ENCODE results near the gene TPD52L1.
"Not testable (repeated sequence)": the region's sequence is repeated elsewhere in the genome, so short reads cannot be mapped to it uniquely, and the experiment has no call there.

The TPD52L1 gene

DNA sequence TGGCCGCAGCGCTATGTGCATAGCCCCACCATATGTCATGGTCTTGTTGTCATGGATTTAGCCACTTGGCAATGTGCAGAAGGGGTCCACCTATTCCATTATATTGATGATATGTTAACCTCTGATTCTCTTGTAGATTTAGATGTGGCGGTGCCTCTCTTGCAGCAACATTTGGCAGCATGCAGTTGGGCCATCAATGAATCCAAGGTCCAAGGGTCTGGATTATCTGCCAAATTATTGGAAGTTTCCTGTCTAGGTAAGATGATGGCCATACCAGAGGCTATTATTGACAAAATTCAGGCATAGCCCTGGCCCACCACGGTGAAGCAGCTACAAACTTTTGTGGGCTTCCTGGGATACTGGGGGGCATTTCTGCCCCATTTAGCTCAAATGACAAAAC lies 116.8 kb downstream of the TPD52L1 start:
- no peak for DNase-seq (ENCODE audit: low read depth)

DNA sequence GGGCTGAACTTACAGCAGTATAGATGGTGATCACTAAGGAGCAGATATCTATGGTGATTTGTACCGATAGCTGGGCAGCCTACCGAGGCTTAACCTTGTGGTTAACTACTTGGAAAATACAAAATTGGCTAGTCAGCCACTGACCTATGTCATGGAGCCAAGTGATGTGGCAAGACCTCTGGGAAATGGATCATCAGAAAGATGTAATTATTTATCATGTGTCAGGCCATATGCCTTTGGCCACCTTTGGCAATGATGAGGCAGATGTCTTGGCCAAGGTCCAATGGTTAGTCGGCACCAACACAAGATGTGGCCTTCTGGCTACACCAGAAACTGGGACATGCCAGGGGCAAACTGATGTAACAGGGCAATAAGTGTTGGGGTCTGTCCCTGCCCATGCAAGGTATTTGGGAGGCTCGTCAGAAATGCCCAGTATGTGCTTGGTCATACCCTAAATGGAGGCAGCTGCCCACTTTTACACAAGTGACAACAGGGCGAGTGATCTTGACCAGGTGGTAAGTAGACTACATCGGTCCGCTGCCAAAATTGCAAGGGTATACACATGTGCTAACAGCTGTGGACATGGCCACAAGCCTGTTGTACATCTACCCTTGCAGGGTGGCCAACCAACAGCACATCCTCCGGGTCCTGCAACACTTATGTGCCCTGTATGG lies 118.0 kb downstream of the TPD52L1 start:
- no peak for DNase-seq (ENCODE audit: low read depth)

DNA sequence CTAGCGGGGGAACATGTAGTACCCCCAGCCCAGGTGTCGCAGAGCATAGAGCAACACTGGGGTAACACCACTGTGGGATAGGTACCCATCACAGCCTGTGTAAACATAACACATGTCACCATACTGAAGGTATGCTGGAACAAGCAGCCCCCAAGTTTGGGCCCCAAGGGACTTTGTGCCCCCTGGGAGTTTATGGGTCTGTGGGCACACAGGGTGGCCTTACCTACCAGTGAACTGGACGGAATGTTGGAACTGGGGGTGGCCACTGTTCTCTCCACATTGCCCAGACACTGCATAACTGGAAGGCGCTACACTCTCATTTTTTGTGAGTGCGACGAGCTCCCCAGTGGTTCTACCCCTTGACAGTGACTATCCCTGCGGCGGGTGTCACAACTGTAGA lies 119.7 kb downstream of the TPD52L1 start:
- DNase-seq (ENCODE audit: low read depth): no peak

DNA sequence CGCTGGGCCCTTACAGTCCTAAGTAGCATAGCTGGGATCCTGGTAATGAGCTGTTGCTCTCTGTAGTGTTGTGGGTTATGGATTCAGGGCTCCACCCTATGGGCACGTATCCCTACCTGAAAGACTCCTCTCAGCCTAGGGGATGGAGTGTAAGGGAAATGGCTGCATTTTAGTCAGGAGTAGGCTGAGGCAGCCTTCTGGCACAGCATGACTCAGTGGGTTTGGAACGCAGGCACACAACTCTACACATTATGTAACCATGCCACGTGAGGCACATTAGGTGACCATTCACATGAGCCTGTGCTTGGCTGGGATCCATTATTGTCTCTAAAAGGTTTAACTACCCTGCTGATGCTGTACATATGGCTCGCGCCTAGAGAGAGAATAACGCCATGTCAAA lies 120.4 kb downstream of the TPD52L1 start:
- no peak for DNase-seq (ENCODE audit: low read depth)

DNA sequence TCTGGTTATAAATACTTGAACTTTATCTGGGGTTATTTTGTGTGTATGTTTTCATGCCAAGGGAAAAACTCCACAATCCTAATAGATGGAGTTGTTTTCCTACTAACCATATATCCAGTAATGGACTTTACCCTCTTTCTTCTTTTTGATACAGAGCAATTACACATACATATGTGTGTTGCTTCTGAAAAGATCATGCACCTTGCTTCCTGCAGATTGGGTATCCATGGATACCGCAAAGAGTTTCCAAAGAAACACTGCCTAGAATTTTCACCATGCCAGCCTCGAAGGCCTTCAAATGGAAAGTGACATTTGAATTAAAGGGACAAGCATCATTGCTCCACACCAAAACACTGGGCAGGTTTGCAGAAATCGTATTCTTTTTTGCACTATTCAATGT lies 121.4 kb downstream of the TPD52L1 start:
- DNase-seq (ENCODE audit: low read depth): no peak

DNA sequence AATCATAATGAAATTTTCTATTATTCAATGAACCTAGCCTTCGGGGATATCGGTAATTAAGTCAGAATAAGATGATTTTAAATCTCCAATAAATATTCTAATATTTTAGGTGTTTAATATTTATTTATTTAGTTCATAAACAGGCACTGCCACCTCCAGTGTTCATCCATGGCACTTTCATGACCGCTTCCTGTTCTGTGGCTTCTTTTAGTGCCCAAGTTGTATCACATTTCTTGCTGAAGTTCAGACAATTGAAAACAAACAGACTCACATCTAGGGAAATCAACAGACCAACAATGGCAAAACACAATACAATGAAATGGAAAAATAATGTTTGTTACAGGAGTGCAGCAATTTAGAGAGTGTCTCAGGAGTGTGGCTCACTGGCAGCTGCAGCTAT lies 122.2 kb downstream of the TPD52L1 start:
- DNase-seq (ENCODE audit: low read depth): no peak

DNA sequence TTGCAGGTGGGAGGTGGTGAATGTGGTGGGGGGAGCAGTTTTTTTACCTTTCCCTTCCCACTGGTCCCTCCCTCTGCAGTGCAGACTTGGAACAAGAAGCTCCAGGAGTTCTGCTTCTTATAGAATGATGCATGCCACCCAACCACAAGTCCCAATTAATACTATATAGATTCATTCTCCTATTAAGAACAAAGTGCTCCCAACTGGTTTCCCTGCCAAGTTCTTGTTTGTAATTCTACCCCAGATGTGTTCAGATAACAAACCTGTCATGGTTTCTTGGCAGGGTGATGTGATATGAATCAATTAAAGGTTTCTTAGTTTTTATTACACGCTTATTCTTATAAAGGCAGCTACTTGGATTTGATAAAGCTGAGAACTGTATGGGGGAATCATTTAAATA lies 124.3 kb downstream of the TPD52L1 start:
- no peak for DNase-seq (ENCODE audit: low read depth)

DNA sequence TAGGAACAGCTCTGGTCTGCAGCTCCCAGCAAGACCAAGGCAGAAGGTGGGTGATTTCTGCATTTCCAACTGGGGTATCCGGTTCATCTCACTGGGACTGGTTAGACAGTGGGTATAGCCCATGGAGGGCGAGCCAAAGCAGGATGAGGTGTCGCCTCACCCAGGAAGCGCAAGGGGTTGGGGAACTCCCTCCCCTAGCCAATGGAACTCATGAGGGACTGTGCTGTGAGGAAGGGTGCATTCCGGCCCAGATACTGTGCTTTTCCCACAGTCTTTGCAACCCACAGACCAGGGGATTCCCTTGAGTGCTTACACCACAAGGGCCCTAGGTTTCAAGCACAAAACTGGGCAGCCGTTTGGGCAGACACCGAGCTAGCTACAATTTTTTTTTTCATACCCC lies 126.4 kb downstream of the TPD52L1 start:
- no peak for DNase-seq (ENCODE audit: low read depth)

DNA sequence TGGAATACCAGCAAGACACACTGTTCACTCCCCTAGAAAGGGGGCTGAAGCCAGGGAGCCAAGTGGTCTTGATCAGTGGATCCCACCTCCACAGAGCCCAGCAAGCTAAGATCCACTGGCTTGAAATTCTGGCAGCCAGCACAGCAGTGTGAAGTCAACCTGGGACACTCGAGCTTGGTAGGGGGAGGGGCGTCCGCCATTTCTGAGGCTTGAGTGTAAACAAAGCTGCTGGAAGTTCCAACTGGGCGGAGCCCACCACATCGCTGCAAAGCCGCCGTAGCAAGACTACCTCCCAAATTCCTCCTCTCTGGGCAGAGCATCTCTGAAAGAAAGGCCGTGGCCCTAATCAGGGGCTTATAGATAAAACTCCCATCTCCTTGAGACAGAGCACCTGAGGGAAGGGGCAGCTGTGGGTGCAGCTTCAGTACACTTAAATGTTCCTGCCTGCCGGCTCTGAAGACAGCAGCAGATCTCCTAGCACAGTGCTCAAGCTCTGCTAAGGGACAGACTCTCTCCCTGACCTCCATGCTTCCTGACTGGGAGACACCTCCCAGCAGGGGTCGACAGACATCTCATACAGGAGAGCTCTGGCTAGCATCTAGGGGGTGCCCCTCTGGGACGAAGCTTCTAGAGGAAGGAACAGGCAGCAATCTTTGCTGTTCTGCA lies 126.9 kb downstream of the TPD52L1 start:
- DNase-seq (ENCODE audit: low read depth): not testable (repeated sequence)

DNA sequence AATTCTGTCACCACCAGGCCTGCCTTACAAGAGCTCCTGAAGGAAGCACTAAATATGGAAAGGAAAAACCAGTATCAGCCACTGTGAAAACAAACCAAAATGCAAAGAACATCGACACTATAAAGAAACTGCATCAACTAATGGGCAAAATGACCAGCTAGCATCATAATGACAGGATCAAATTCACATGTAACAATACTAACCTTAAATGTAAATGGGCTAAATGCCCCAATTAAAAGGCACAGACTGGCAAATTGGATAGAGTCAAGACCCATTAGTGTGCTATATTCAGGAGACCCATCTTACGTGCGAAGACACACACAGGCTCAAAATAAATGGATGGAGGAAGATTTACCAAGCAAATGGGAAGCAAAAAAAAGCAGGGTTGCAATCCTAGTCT lies 128.9 kb downstream of the TPD52L1 start:
- not testable (repeated sequence) for DNase-seq (ENCODE audit: low read depth)

DNA sequence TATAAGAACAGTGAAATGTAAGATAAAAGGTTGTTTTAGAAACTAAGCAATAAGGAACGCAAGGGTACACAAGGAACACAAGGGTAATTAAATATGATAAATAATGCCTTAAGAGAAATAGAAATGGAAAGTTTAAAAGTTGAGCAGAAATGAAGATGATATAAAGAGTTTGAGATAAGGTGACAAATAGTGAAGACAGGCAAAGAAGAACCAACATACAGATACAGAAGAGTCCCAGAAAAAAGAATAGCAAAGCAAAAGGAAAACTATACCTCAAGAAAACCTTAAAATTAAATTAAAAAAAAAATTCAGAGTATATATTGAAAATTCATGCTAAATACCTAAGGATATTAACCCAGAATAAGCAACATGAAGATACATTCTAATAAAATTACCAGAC lies 131.8 kb downstream of the TPD52L1 start:
- DNase-seq (ENCODE audit: low read depth): no peak

DNA sequence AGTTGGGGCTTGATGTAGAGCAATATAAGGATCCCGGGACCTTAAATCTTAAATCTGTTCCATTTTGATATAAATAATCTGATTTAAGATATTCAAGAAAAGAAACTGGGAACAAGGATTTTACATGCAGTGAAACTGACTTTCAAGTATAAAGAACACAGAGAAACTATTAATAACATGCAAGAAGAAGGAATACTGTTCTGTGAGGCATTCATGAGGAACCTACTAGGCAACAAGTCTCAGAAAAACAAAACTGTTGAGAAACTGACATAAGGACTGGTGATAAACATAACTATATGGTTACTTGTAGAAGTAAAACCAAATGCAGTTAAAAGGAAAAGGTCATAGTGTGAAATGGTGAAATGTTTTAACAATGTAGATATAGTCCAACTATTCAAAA lies 132.4 kb downstream of the TPD52L1 start:
- no peak for DNase-seq (ENCODE audit: low read depth)

DNA sequence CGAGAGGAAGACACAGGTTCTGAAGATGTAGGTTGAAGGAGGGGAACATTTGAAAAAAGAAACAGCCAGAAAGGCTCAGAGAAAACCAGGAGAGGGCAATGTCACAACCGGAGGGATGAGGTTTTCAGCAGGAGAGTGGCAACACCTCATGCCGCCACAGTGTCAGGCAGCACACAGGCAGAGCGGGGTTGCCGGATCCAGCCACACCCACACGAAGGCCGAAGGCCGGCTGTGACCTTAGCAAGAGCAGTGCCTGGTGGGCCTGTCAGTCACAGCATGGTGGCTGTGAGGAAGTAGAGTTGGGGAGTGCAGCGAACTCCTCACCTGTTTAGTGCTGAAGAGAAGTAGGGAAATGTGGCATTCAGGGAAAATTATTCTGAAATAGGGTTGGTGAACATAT lies 134.1 kb downstream of the TPD52L1 start:
- no peak for DNase-seq (ENCODE audit: low read depth)

DNA sequence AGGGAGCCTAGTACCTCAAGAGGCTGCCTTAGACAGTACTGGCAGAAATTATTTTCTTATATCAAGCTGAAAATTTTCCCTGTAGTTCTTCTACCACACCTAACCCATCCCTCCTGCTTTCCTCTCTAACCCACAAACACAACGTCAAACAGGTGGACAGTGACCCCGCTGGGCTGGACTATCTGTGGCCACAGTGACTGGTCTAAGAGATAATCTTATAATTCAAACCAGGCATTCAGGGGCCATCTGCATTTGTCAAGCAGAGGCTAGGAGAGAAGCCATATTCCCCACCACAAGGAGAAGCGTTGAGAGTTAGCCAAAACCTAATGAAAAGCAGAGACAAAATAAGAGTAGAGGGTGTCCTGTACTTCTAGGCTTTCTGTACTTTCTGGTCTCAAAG lies 140.0 kb downstream of the TPD52L1 start:
- DNase-seq (ENCODE audit: low read depth): no peak

DNA sequence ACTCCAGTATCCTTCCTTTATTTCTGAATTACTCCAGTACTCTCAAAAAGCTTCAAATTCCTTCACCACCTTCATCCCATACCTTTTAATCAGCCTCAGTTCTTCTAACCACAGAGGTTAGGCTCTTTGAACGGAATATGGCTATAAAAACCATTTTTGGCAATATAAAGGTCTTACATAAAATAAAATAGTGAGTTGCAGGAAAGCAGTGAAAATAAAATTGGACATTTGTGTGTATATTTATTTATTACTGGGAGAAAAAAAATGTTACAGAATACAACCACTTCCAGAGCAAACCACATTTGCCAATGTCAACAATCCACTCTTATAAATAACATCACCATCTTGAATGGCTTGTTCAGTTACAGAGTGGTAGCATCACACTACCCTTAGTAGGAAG lies 140.5 kb downstream of the TPD52L1 start:
- DNase-seq (ENCODE audit: low read depth): no peak

DNA sequence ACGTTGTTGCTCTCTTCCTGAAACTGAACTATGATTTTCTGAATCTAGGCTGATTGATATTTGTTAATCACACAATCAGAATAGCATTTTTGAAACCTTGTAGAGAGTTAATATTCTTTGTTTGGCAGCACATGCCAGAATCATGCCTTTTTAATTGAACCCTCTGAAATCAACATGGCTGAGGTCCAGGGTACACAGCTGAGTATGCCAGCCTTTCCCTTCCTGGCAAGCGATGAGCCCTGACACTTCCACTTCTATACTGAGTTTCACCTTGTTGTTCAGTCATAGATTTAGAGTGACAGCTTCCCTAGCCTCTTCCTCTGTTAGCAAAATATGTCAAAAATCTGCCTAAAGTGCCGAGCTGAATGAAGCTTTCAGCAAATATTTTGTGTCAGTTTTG lies 141.4 kb downstream of the TPD52L1 start:
- no peak for DNase-seq (ENCODE audit: low read depth)

DNA sequence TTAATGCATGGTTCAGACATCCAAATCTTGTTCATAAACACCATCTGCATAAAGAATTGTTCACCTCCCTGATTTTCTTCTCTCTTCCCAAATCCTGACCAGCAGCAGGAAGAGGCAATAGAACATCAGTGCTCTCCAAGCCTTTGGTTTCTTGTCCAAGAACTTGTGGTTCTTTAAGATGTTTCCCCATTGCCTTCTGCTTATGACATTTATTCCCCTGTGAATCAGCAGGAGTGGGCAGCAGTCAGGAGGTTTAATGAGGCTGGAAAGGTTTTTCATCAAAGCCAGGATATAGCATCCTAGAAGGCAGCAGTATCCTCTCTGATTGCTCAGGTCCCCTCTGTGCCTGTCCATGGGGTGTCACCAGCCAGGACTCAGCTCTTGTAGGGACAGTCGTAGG lies 142.9 kb downstream of the TPD52L1 start:
- no peak for DNase-seq (ENCODE audit: low read depth)

DNA sequence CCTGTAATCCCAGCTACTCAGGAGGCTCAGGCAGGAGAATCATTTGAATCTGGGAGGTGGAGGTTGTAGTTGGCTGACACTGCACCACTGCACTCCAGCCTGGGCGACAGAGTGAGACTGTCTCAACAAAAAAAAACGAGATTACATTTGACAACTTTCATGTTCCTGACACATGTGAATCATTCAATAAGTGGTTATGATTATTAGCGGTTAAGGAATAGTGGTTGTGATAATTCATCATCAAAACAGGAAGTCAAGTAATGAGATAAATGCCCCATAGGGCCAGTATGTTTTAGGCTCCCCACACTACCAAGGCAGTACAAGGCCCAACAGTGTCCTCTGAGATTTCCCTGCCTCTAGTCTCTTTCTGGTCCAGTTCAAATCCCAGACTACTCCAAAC lies 145.7 kb downstream of the TPD52L1 start:
- DNase-seq (ENCODE audit: low read depth): no peak

DNA sequence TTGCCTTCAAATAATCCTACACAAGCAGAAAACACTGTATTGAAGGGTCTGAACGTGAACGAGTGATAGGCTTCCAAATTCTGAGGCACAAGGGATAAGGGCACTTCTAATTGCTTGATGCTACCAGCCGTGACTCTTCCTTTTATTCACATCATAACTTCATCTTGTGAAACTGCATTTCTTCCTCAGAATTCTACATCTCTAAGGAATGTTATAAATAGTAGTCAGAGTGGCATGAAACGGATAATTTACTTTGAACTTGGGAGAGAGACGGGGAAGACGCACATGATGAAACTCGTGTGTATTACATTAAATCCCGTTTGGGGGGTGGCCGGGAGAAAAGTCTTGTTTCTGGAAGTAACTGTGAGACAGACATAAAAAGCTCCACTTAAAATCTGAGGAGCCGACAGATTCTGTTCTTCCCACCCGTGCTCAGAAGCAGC lies 147.4 kb downstream of the TPD52L1 start:
- DNase-seq (ENCODE audit: low read depth): no peak

DNA sequence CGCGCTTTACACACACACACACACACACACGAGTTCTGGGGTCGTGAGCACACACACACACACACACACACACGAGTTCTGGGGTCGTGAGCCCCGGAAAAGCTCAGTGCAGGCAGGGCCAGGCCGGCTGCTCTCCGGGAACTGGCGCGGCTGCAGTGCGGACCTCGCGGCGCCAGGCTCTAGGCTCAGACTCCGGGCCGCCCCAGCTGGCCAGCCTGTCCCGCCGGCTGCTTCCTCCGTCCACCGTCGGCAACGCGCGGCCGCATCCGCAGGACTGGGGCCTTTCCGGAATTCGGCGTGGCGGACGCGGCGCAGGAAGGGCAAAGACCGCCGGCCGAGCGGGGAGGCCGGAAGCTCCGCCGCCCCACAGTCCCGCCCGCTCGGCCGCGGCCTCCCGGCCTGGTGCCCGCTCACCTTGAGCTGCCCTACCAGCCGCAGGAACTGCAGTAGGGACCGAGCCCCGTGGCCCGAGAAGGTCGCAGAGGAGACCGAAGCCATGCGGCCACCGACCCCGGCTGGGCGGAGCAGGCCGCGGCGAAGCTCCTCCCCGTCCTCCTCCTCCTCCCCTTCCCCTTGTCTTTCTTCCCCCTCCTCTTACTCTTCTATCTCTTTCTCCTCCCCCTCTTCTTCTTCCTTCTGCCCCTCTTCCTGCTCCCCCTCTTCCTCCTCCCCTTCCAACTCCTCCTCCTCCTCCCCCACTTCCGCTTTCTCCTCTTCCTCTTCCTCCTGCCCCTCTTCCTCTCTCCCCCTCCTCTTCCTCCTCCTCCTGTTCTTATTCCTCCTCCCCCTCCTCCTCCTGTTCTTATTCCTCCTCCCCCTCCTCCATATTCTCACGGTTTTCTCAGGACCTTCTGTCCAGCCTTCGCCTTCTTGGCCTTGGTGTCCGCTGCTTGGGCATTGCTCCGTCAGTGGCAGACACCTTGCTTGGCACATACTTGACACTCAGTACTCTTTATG lies 148.1 kb downstream of the TPD52L1 start, which contains the start of gene HDDC2:
Gene HDDC2, minus strand, starts transcription at position 533 of the 957 bp plus-strand sequence. Its CDS starts 35 bp downstream, at position 498.
- DNase-seq (ENCODE audit: low read depth): no peak

DNA sequence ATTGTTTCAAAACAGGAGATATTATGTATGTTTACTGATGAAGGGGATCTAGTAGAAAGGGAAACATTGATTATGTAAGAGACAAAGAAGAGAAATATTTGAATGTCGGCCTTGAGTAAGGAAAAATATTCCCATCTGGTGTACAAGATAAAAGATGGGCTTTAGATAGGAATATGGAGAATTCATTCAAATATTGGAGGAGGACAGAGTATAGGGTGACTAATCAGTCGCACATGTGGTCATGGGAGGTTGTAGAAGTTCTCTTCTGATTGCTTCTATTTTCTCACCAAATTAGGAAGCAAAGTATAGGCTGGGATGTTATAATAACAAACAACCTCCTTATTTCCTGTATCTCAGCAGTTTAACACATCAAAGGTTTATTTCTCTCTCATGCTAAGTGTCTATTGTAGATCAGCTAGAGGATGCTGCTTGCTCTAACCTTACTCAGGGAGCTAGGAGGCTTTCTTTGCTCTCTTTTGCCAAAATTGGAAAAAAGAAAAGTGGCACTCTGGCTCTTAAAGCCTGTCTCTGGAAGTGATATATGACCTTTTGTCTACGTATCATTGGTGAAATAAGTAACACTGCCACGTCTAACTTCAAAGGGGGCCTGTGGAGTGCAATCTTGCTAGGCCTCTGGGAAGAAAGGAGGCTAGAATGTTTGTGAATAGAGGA lies 149.4 kb downstream of the TPD52L1 start:
- no peak for DNase-seq (ENCODE audit: low read depth)

DNA sequence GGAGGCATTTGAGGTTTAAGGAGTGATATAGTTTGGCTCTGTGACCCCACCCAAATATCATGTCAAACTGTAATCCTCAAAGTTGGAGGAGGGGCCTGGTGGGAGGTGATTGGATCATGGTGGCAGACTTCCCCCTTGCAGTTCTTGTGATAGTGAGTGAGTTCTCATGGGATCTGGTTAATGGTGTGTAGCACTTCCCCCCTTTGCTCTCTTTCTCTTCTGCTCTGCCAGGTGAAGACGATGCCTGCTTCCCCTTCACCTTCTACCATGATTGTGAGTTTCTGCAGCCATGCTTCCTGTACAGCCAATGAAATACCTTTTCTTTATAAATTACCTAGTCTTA lies 149.9 kb downstream of the TPD52L1 start:
- DNase-seq (ENCODE audit: low read depth): no peak

Measured in stimulated activated CD8-positive, alpha-beta memory T cell treated with anti-CD3 and anti-CD28 coated beads, Interleukin-12 subunit alpha, Interleukin-12 subunit beta, amount 100 ng/mL, for 1 hour (primary cell).